ENCODE measurements around the gene PROK2. TPM values are rescaled to one million over a fixed set of nuclear protein-coding genes. Genes with fewer than 3 reads are reported as not detected.

The PROK2 gene, protein sequence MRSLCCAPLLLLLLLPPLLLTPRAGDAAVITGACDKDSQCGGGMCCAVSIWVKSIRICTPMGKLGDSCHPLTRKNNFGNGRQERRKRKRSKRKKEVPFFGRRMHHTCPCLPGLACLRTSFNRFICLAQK
- total RNA-seq = not detected in 2 replicates

GRCh38 chr3:71784914-71785531 lies at the start of gene PROK2:
Gene PROK2 (minus strand): TSS chr3:71785148. CDS start chr3:71785052, 96 bp downstream.

DNA sequence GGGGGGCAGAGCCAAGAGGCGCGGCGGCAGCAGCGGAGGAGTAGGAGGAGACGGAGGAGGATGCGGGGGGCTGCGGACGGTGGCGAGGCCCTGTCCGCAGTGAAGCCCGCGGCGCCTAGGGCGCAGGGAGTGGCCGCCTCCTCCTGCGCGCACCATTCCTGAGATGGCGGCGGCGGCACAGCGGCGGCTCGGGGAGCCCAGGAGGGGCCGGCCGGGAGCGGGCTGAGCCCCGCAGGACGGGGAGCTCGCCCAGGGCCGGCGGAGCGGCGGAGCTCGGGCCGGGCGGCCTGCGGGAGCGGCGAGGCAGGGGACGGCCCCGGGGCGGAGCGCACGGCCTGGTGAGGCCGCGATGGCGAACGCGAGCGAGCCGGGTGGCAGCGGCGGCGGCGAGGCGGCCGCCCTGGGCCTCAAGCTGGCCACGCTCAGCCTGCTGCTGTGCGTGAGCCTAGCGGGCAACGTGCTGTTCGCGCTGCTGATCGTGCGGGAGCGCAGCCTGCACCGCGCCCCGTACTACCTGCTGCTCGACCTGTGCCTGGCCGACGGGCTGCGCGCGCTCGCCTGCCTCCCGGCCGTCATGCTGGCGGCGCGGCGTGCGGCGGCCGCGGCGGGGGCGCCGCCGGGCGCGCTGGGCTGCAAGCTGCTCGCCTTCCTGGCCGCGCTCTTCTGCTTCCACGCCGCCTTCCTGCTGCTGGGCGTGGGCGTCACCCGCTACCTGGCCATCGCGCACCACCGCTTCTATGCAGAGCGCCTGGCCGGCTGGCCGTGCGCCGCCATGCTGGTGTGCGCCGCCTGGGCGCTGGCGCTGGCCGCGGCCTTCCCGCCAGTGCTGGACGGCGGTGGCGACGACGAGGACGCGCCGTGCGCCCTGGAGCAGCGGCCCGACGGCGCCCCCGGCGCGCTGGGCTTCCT lies 31.0 kb downstream of the PROK2 start, which contains the start of gene GPR27:
Gene GPR27, plus strand, starts transcription at position 155 of the 909 bp plus-strand sequence. Its CDS starts 195 bp downstream, at position 350.

DNA sequence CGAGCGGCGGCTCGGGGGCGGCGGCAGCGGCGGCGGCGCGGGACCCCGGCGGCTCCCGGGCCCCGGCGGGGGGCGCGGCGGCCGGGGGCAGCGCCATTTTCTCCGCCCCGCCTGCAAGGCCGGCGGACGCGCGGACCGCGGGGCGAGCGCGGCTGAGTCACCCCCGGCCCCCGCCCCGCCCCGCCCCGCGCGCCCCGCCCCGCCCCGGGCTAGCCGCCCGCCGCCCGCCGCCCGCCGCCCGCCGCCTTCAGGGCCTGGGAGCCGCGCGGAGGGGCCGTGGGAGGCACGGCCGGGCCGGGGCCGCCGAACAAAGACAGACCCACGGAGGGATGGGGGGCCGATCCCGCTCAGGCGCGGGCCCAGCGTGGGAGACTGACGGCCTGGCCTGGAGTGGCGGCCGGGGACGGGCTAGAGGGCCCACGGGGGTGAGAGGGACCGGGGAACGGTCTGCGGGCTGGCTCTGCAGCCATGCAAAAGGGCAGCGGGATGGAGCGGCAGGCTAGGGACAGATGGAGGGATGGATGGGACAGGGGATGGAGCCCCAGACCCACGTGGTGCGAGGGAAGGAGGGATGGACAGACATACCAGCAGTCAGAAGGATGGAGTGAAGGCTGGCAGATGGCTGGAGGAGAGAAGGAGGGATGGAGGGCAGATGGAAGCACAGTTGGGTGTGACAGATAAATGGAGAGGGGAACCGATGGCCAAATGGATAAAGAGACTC lies 59.5 kb downstream of the PROK2 start, which contains the start of gene EIF4E3:
Gene EIF4E3, minus strand, starts transcription at position 132 of the 721 bp plus-strand sequence. Its CDS starts 35 bp downstream, at position 97.

Other genes with a start within 250 kb of the PROK2 start
- 63.0 and 92.2 TPM in 2 replicates for gene FOXP1, start 201.4 kb downstream of the PROK2 start, total RNA-seq
- gene EIF4E3, start 59.7 kb downstream of the PROK2 start, total RNA-seq = 0.63 and 1.1 TPM in 2 replicates
- gene GPR27, start 31.3 kb downstream of the PROK2 start, total RNA-seq = not detected in 2 replicates